ENCODE measurements around the gene CHAT.

Gene CHAT

GRCh38 chr10:49612513-49613164 lies 1.2 kb upstream of the CHAT start:
- no peak for DNase-seq

DNA sequence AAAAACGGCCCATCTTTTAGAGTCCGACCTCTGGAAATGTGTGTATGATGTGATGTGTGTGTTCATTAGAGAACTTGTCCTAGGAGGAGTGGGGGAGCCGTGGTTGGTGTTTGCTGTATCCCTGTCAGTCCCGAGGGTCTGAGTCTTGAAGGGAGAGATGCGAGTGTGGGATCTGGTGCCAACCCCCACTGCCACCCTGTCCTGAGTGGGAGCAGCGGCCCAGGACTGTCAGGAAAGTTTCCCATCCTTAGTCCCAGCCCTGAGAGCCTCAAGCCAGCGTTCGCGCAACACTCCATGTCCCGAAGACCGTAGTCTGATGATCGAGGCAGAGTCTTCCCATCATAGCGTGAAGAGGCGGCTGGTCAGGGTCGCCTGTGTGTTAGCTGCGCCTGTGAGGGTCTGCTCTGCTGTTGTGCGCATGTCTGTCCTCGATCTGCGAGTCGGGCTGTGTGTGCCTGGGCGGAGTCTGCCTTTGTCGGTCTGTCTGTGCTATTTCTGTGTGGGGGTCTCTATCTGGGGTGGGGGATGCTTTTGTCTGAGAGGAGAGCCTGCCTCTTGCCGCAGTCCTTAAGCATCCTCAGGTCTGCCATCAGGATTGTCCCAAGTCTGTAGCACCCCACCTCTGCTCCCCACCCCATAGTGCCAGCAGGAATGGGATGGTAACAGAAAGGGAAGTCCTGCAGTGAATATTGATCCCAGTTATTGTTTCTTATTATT lies 514 bp upstream of the CHAT start:
- DNase-seq, result no peak

GRCh38 chr10:49614242-49615198 lies 683 bp downstream of the CHAT start:
- no peak for DNase-seq

DNA sequence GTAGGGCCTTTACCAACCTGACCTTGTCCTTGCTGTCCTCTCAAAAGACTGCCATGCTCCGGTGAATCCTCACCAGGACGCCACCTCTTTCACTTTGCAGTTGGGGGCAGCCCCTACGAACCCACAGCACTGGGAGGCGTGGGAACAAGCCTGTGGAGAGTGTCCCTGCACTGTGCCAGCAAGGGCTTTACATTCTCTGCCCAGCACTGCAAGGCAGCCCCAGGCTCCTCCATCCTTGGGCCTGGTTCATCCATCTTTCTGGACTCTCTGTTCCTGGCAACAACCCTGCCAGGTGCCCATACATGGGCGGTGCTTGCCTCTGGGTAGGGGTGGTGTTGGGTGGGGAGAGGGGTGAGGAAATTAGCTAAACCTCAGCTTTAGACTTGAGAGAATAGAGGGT lies 1.4 kb downstream of the CHAT start:
- no peak for DNase-seq

- DNase-seq, result no peak
Measured at GRCh38 chr10:49615721-49616120, 1.9 kb downstream of the CHAT start.

DNA sequence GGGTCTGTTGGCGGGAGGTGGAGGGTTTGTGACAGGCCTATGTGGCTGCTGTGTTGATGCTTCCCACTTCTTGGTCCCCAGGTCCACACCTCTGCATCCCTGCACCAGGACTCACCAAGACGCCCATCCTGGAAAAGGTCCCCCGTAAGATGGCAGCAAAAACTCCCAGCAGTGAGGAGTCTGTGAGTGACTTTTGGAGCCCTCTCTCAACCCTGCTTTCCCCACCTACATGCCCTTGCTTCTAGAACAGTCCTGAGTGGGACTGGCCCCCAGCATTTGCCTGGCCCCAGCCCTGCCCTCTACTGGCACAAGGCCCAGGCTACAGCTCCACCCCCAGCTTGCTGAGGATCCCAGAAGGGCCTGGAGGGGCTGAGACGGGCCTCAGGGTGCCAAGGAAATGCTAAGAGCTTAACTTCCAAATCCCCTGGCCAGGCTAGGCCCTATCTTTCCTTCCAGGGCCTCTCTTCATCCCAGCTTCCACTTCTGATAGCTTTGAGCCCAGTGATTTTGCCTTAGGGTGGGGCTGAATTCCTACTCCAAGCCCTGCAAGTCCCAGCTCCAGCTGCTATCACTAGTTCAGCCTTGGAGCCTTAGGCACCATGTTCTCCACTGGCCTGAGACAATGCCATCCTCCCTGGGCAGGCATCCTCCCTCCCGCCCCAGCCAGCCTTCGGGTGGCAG lies 2.7 kb downstream of the CHAT start:
- DNase-seq, result no peak

DNA sequence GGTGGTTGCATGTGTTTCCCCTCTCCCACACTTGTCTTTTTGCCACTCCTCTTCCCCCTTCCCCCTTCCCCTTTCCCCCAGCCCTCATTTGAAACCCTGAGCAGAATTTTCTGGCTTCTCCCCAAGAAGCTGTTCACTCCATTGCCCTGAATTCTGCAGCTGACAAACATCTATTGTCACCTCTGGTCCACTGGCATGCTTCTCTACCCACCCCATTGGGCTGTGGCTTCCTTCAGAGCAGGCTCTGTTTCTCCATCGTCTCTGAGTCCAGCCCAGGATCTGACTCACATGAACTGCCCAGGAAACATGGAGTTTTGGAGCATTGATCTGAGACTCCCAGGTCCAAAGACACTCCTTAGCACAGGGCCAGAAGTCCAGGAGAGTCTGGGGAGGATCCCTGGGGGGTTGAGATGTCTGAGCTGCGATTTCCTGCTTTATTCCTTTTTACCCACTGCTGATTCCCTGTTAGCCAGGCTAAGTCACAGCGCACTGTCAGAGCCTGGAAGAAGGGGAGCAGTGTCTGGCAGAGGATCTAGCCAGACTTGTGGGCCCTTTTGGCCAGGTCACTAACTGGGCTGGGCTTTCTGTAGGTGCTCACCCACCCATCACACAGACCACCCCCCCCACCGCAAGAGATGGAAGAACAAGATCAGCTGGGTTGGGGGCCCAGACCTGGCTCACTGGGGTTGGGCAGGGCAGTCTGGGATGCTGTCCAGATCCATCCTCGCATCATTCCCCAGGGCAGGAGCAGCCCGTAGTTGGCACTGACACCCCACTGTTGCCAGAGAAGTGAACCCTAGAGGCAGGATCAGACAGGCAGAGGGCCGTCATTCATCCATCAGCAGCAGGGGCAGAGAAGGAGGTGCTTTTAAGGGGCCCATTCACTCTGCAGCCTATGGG lies 3.5 kb downstream of the CHAT start:
- DNase-seq, result no peak

DNA sequence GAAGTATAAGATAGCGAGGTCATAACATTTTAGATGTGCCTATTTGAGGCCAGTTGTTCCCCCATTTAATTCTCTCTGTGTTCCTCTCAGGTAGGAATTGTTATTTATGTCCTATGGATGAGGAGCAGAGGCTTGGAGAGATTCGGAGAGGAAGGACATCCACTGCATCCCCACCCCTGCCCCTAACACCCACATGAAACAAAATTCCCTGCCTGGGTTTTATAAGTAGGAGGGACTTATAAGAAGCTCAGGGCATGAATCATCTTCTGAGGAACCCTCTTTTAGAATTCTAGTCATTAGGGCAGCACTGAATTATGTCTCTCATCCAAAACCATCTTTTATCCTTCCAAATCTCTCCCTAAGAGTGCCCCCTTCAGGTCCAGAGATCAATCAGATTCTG lies 5.0 kb downstream of the CHAT start:
- DNase-seq, result no peak

- no peak for DNase-seq
Measured at GRCh38 chr10:49619613-49620012, 5.8 kb downstream of the CHAT start.

- no peak for DNase-seq
Measured at GRCh38 chr10:49620286-49620810, 6.5 kb downstream of the CHAT start.

DNA sequence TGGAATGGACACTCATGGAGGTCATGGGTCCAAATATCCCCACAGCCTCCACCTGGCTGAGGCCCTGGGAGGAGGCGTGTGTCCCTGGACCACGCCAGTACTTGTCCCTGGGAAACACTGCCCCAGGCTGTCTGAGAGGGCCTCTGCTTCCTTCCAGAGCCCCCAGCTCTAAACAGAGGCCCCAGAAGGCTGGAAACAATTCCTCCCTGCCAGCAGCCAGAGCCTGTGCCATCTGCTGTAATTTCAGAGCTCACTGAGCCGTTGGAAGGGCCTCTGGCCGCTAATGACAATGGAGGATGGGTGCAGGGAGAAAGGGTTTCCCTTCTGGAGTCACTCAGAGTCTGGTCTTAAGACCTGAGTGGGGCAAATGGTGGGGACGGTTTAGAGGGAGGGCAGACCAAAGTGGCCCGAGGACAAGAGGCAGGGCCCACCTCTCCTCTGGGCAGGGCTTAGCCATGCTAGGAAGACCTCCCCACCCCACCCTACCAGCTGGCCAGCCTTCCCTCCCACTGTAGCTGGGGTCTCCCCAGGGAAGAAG lies 7.1 kb downstream of the CHAT start:
- DNase-seq, result no peak

GRCh38 chr10:49621561-49621960 lies 7.7 kb downstream of the CHAT start:
- DNase-seq, result no peak

GRCh38 chr10:49622426-49623425 lies 8.9 kb downstream of the CHAT start:
- no peak for DNase-seq

- no peak for DNase-seq
Measured at GRCh38 chr10:49624629-49625028, 10.8 kb downstream of the CHAT start.

- no peak for DNase-seq
Measured at GRCh38 chr10:49625411-49625810, 11.6 kb downstream of the CHAT start.

DNA sequence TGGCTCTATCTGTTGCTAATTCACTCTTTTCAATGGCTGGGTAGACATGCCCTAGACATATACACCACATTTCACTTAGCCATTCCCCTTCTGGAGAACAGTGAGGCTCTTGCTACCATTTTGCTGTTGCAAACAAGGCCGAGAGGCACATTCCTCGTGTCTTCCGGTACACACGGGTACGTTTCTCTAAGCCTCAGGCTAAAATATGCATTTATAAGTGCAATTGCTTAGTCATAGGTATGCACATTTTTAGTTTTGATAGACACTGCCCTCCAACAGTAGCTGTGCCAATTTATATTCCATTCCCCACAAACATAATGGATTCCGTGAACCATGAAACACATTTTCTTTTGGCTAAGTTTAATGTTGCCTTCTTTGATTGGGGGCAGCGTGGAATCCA lies 13.2 kb downstream of the CHAT start:
- DNase-seq, result no peak

GRCh38 chr10:49627644-49628247 lies 13.9 kb downstream of the CHAT start:
- DNase-seq, result no peak

DNA sequence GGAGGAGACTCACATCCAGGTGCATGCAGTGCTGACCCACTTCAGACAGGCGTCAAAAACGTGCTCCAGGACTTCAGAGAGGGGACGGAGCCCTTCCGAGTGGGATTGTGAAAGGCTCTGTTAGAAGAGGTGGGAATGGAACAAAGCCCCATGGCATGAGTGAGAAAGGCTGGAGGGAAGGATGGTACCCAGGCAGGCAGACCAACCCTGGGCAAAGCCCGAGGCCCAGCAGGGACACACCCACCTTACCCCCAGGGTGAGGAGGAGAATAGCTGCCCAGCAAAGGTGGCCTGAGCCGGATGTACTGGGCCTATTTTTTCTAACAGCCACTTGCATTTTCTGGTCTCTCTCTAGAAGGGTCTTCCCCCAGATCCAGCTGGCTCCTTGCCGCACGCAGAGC lies 14.8 kb downstream of the CHAT start:
- no peak for DNase-seq

GRCh38 chr10:49629431-49629881 lies 15.6 kb downstream of the CHAT start:
- no peak for DNase-seq

DNA sequence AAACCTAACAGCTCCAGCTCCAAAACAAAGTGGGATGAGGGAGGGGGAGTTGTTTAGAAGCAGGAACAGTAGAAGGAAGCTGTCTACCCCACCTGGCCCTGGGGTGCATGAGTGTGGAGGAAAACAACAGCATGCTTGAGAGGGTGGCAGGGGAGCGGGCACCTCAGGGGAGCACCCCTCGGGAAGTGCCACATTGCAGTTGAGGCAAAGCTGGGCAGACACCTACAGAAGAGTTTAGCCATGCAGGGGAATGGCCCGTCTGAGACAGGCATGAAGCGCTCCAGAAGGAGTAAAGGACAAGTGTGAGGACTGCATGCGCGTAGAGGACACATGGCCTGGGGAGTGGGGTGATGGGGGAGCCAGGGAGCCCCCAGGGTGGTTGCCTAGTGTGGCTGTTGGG lies 18.1 kb downstream of the CHAT start:
- no peak for DNase-seq

Data from NCI-H2029 (cell line).